GM12878 (cell line): ENCODE data around the gene ZNF783. TPM values are rescaled to one million over a fixed set of nuclear protein-coding genes. Genes with fewer than 3 reads are reported as not detected.

Experiments used
- LARP7 ChIP-seq: fragments of 450-650 bp; IDR thresholded peaks from 2 replicates; pipeline ENCODE4 v1.6.1; 2017; ENCODE audit warnings: mild to moderate bottlenecking
- MTA2 ChIP-seq: fragments of 450-650 bp; IDR thresholded peaks from 2 replicates; pipeline ENCODE4 v1.6.1; 2016; ENCODE audit warnings: low read depth, mild to moderate bottlenecking, moderate library complexity
- PBX3 ChIP-seq: IDR thresholded peaks from 2 replicates; pipeline ENCODE4 v1.6.1; 2011; ENCODE audit warnings: mild to moderate bottlenecking, low read depth, low read length, moderate library complexity; ENCODE audit not compliant: insufficient replicate concordance
- RAD21 ChIP-seq: IDR thresholded peaks from 2 replicates; pipeline ENCODE4 v1.6.1; 2011; ENCODE audit warnings: mild to moderate bottlenecking, low read depth, low read length, moderate library complexity; ENCODE audit not compliant: insufficient read depth
- SUPT20H ChIP-seq: IDR thresholded peaks from 2 replicates; pipeline ENCODE4 v1.6.1; 2011; ENCODE audit warnings: low read depth, mild to moderate bottlenecking, low read length, moderate library complexity, borderline replicate concordance; ENCODE audit not compliant: control insufficient read depth
- TBL1XR1 ChIP-seq: IDR thresholded peaks from 2 replicates; pipeline ENCODE4 v1.6.1; 2012; ENCODE audit warnings: low read depth, low read length, improper control_type of control experiment
- ZBTB11 ChIP-seq: fragments of 450-650 bp; formaldehyde crosslinking; IDR thresholded peaks from 2 replicates; pipeline ENCODE4 v1.5.0; 2022; ENCODE audit warnings: mild to moderate bottlenecking, missing genetic modification characterization
- polyA plus RNA-seq, 11 experiments: library from polyadenylated mRNA; depleted of rRNA in 4 of 11; unstranded in 6 of 11; stranded (reverse) in 5 of 11; fragments of >200 nt; fragmentation: Nextera tagmentation in 4 of 11; fragmentation: Illumina TruSeq in 1 of 11; extraction: Ambion mirVana in 4 of 11; extraction: Trizol in 1 of 11; gene quantifications; 1 replicate in 1 of 11; 2 replicates in 10 of 11; pipeline versions ENCODE4 v1.2.1 to v1.2.3, GENCODE V29; 2011 to 2016; ENCODE audit warnings: inconsistent platforms in 2 of 11, missing spikeins in 2 of 11, low read depth in 1 of 11
- total RNA-seq, 4 experiments: library from RNA; depleted of rRNA in 3 of 4; stranded (reverse); fragments of >200 nt in 3 of 4; fragmentation: Illumina TruSeq in 1 of 4; extraction: Trizol in 1 of 4; gene quantifications; 2 replicates each; pipeline versions ENCODE4 v1.2.1 to v1.2.3, GENCODE V29; 2013 to 2021
- TF ChIP-seq, protein P1 (sequence below): fragments of 450-650 bp; IDR thresholded peaks from 2 replicates; pipeline ENCODE4 v1.6.1; 2017; ENCODE audit warnings: mild to moderate bottlenecking, moderate library complexity

Gene ZNF783
- total and polyA plus RNA-seq, 10 of the 15 experiments (the other 5 are each of a cell fraction or from before 2014, with no cell fraction given), result 2.0 to 14.4 (median 6.4) TPM

- TF ChIP-seq PBX3 (no peak), SUPT20H (no peak), ZBTB11 (CRISPR knock-in tag) (no peak), MTA2 (no peak), TBL1XR1 (no peak), LARP7 (no peak), RAD21 (no peak)
- TF ChIP-seq, protein P1, sequence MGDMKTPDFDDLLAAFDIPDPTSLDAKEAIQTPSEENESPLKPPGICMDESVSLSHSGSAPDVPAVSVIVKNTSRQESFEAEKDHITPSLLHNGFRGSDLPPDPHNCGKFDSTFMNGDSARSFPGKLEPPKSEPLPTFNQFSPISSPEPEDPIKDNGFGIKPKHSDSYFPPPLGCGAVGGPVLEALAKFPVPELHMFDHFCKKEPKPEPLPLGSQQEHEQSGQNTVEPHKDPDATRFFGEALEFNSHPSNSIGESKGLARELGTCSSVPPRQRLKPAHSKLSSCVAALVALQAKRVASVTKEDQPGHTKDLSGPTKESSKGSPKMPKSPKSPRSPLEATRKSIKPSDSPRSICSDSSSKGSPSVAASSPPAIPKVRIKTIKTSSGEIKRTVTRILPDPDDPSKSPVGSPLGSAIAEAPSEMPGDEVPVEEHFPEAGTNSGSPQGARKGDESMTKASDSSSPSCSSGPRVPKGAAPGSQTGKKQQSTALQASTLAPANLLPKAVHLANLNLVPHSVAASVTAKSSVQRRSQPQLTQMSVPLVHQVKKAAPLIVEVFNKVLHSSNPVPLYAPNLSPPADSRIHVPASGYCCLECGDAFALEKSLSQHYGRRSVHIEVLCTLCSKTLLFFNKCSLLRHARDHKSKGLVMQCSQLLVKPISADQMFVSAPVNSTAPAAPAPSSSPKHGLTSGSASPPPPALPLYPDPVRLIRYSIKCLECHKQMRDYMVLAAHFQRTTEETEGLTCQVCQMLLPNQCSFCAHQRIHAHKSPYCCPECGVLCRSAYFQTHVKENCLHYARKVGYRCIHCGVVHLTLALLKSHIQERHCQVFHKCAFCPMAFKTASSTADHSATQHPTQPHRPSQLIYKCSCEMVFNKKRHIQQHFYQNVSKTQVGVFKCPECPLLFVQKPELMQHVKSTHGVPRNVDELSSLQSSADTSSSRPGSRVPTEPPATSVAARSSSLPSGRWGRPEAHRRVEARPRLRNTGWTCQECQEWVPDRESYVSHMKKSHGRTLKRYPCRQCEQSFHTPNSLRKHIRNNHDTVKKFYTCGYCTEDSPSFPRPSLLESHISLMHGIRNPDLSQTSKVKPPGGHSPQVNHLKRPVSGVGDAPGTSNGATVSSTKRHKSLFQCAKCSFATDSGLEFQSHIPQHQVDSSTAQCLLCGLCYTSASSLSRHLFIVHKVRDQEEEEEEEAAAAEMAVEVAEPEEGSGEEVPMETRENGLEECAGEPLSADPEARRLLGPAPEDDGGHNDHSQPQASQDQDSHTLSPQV, result no peak
- TF ChIP-seq, all 136 proteins: peak for 0
Observed at GRCh38 chr7:149296368-149296767, 34.4 kb downstream of the ZNF783 start (continued).
